Stimulated activated naive CD4-positive, alpha-beta T cell treated with Interleukin-2 at 50 U/mL for 16 hours (primary cell): Measurements from ENCODE around the gene CEP83.
"Not testable (repeated sequence)": the region's sequence is repeated elsewhere in the genome, so short reads cannot be mapped to it uniquely, and the experiment has no call there.

Source experiments
- DNase-seq: peaks from one replicate; lab custom pipeline; 2025; lab: John Stamatoyannopoulos, UW

Gene CEP83

DNA sequence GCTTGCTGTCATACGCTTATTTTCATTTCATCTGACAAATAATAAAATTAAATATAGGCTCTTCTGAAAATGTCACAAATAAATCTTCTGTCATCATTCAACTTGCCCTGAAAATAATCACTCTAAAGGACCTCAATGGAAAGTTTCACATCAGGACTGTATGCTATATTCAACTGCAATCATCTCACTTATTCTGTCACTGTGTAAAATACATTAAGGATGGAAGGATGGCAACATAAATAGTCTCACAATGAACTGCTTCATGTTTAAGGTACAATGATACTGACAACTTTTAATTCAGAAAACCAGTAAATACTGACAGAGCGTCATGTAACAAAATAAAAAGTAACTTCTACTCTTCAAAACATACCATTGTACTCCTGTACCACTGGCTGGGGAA lies 82.1 kb downstream of the CEP83 start:
- DNase-seq = no peak

DNA sequence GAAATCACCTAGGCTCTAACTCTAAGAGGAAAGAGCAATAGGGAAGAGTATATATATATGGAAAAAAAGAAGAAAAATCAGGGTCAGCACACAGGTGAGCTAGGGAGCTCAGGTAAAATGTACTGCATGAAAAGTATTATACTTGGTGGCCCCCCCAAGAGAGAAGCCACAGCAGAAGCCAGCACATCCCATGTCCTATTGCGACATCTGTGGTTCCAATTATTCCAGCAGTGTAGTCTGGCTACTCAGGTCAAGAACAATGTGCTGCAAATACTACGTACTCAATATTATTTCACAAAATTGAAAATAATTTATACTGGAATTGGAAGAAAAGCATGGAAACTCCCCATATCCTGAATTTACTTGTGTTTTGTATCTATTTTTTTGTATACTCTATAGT lies 85.5 kb downstream of the CEP83 start:
- no peak for DNase-seq

- DNase-seq = no peak
Observed at GRCh38 chr12:94372461-94372860, 87.2 kb downstream of the CEP83 start.

GRCh38 chr12:94362653-94363052 lies 97.0 kb downstream of the CEP83 start:
- DNase-seq = no peak

DNA sequence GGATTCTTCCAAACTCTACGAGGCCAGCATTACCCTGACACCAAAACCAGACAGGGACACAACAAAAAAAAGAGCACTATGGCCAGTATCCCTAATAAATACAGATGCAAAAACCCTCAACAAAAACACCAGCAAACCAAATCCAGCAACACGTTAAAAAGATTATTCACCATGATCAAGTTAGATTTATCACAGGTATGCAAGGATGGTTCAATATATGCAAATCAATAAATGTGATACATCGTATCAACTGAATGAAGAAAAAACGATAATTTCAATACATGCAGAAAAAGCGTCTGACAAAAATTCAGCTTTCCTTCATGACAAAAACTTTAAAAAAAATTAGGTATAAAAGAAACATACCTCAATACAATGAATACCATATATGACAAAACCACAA lies 99.9 kb downstream of the CEP83 start:
- no peak for DNase-seq

- no peak for DNase-seq
Observed at GRCh38 chr12:94353130-94353529, 106.5 kb downstream of the CEP83 start.

GRCh38 chr12:94340573-94340972 lies 119.1 kb downstream of the CEP83 start:
- DNase-seq = no peak

- DNase-seq = no peak
Observed at GRCh38 chr12:94338006-94338794, 121.5 kb downstream of the CEP83 start.

DNA sequence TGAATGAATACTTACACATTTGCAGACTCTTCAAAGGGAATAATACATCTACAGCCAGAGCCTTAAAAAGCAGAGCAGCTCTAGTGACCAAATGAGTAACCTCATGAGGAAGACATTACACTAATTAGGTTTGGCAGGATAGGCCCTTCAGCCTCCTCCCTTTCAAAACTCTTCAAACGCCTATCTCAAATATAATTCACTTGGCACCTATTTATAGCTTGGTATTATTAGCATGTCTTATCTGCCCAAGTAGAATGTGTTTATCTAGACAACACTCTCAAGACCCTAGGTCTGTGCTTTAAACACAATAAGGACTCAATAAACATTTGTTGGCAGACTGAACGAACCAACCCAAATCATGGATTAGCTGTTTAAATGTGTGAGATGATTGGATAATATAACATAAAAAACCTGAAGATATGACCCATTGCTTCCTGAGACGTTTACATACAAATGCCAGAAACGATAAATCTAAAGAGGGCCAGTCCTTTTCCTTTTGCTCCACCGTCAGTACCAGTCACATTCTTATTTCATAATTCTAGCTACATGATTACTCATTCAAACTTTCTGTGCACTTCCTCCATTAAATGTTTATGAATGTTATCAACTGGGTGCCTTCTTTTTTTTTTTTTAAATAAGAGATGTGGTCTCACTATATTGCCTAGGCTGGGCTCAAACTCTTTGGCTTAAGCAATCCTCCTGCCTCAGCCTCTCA lies 123.3 kb downstream of the CEP83 start:
- no peak for DNase-seq

DNA sequence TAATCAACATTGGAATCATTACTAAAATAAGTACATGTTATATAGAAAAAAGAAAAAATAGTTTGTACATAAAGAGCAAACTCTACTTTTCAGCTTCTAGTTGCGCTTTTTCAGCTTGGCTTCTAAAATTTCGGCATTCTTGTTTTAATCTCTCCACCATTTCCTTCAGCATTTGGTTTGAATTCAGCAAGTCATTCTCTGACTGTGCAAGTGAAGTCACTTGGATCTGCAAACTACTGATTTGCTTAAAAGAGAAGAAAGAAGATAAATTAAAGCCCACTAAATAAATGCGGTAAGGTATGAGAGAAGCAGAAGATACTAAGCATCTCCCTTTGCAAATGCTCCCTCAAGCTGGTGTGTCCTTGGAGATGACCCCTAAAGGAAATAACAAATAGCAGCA lies 126.3 kb downstream of the CEP83 start:
- DNase-seq = no peak

GRCh38 chr12:94329366-94329765 lies 130.3 kb downstream of the CEP83 start:
- no peak for DNase-seq

- no peak for DNase-seq
Observed at GRCh38 chr12:94327809-94328208, 131.9 kb downstream of the CEP83 start.

- no peak for DNase-seq
Observed at GRCh38 chr12:94326727-94327126, 132.9 kb downstream of the CEP83 start.

DNA sequence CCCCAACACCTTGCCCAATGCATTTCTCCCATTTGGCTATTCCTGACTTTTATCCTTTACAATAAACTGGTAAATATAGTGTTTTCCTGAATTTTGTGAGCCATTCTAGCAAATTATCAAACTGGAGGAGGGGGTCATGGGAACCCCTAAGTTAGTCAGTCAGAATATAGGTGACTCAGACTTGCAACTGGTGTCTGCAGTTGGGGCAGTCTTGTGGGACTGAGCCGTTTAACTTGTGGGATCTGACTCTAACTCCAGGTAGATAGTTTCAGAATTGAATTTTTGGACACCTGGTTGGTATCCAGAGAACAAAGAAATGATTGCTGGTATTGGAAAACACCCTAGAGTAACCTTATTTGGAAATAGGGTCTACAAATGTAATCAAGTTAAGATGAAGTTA lies 133.4 kb downstream of the CEP83 start:
- no peak for DNase-seq

- no peak for DNase-seq
Observed at GRCh38 chr12:94322346-94322745, 137.3 kb downstream of the CEP83 start.

DNA sequence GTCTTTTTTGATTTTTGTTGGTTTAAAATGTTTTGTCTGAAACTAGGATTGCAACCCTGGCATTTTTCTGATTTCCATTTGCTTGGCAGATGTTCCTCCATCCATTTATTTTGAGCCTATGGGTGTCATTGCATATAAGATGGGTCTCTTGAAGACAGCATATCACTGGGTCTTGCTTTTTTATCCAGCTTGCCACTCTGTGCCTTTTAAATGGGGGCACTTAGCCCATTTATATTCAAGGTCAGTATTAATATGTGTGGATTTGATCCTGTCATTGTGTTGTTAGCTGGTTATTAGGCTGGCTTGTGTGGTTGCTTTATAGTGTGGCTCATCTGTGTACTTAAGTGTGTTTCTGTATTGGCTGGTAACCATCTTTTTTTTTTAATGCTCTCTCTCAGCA lies 139.6 kb downstream of the CEP83 start:
- no peak for DNase-seq

- no peak for DNase-seq
Observed at GRCh38 chr12:94318181-94318580, 141.5 kb downstream of the CEP83 start.

- not testable (repeated sequence) for DNase-seq
Observed at GRCh38 chr12:94316600-94316999, 143.1 kb downstream of the CEP83 start.

GRCh38 chr12:94312378-94312777 lies 147.3 kb downstream of the CEP83 start:
- DNase-seq = no peak

- DNase-seq = no peak
Observed at GRCh38 chr12:94309373-94309772, 150.3 kb downstream of the CEP83 start.

GRCh38 chr12:94308612-94309011 lies 151.1 kb downstream of the CEP83 start:
- no peak for DNase-seq

- peak; percentile 48 for DNase-seq
Observed at GRCh38 chr12:94305130-94305957, 154.3 kb downstream of the CEP83 start.

DNA sequence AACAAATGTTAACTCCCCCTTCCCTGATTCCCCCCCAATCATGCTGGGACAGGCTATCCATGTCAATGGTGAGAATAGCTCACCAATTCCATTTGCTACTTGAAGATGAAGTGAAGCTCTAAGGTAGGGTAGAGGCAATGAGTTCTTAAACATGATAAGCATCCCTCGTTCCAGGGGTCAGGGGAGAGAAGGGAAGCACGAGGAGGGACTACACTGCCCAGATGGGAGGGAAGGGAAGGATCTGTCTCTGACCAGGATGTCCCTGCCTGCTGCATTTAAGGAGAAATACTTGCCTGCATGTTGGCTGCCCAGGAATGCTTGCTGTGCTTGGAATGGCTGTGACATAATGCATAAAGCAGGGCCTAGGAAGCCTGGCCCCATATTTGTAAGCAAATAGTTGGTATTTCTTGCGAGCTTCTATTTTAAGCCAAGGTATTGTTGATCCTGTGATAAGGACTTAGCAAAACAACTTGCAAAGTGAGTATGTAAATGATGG lies 155.1 kb downstream of the CEP83 start:
- DNase-seq = no peak
